ENCODE results near the gene MYOZ2.
"Not testable (repeated sequence)": the region's sequence is repeated elsewhere in the genome, so short reads cannot be mapped to it uniquely, and the experiment has no call there.

Gene MYOZ2

GRCh38 chr4:119130365-119131065 lies 5.1 kb upstream of the MYOZ2 start:
- no peak for DNase-seq

GRCh38 chr4:119131164-119131563 lies 4.5 kb upstream of the MYOZ2 start:
- no peak for DNase-seq

- no peak for DNase-seq
Measured at GRCh38 chr4:119132306-119132705, 3.3 kb upstream of the MYOZ2 start.

- no peak for DNase-seq
Measured at GRCh38 chr4:119136546-119136945, 914 bp downstream of the MYOZ2 start.

- DNase-seq: no peak
Measured at GRCh38 chr4:119138046-119138445, 2.4 kb downstream of the MYOZ2 start.

GRCh38 chr4:119139311-119139710 lies 3.7 kb downstream of the MYOZ2 start:
- DNase-seq: no peak

- DNase-seq: no peak
Measured at GRCh38 chr4:119139822-119140252, 4.2 kb downstream of the MYOZ2 start.

GRCh38 chr4:119141283-119141682 lies 5.7 kb downstream of the MYOZ2 start:
- not testable (repeated sequence) for DNase-seq

GRCh38 chr4:119142833-119143232 lies 7.2 kb downstream of the MYOZ2 start:
- no peak for DNase-seq

- not testable (repeated sequence) for DNase-seq
Measured at GRCh38 chr4:119143341-119143740, 7.7 kb downstream of the MYOZ2 start.

GRCh38 chr4:119149110-119149509 lies 13.5 kb downstream of the MYOZ2 start:
- no peak for DNase-seq

GRCh38 chr4:119151161-119151560 lies 15.5 kb downstream of the MYOZ2 start:
- DNase-seq: no peak

GRCh38 chr4:119152741-119153140 lies 17.1 kb downstream of the MYOZ2 start:
- DNase-seq: no peak

GRCh38 chr4:119162174-119162573 lies 26.5 kb downstream of the MYOZ2 start:
- DNase-seq: no peak

- DNase-seq: no peak
Measured at GRCh38 chr4:119165767-119166166, 30.1 kb downstream of the MYOZ2 start.

GRCh38 chr4:119170195-119170594 lies 34.6 kb downstream of the MYOZ2 start:
- DNase-seq: no peak

- DNase-seq: no peak
Measured at GRCh38 chr4:119172223-119172622, 36.6 kb downstream of the MYOZ2 start.

- not testable (repeated sequence) for DNase-seq
Measured at GRCh38 chr4:119173729-119174361, 38.2 kb downstream of the MYOZ2 start.

- DNase-seq: no peak
Measured at GRCh38 chr4:119179011-119179410, 43.4 kb downstream of the MYOZ2 start.

GRCh38 chr4:119184128-119184527 lies 48.5 kb downstream of the MYOZ2 start:
- DNase-seq: no peak

- DNase-seq: no peak
Measured at GRCh38 chr4:119189638-119190037, 54.0 kb downstream of the MYOZ2 start.

- DNase-seq: no peak
Measured at GRCh38 chr4:119190354-119190753, 54.7 kb downstream of the MYOZ2 start.

GRCh38 chr4:119191505-119191904 lies 55.9 kb downstream of the MYOZ2 start:
- no peak for DNase-seq

GRCh38 chr4:119197772-119198212 lies 62.2 kb downstream of the MYOZ2 start:
- DNase-seq: no peak

GRCh38 chr4:119204916-119205315 lies 69.3 kb downstream of the MYOZ2 start:
- DNase-seq: no peak

Measured in NCI-H2171 treated with DMSO at 0.1 percent for 48 hours (cell line).